HEK293 (cell line): Measurements from ENCODE around the gene ZNF579.

Experiments
- ATF2 ChIP-seq: fragments of 450-650 bp; formaldehyde crosslinking; IDR thresholded peaks from 2 replicates; pipeline ENCODE4 v1.5.1; 2016; ENCODE audit warnings: missing biosample characterization, missing genetic modification characterization, low read depth
- BCL11A ChIP-seq: fragments of 450-650 bp; formaldehyde crosslinking; IDR thresholded peaks from 2 replicates; pipeline ENCODE4 v1.5.1; 2016; ENCODE audit warnings: low read depth, missing biosample characterization, missing genetic modification characterization
- CTCF ChIP-seq: fragments of 450-650 bp; formaldehyde crosslinking; IDR thresholded peaks from 2 replicates; pipeline ENCODE4 v1.5.1; 2016; ENCODE audit warnings: missing biosample characterization, missing genetic modification characterization
- INSM2 ChIP-seq: fragments of 450-650 bp; formaldehyde crosslinking; IDR thresholded peaks from 2 replicates; pipeline ENCODE4 v1.5.1; 2016; ENCODE audit warnings: missing biosample characterization, missing genetic modification characterization
- MEIS1 ChIP-seq: sonication (generic); formaldehyde crosslinking; IDR thresholded peaks from 2 replicates; pipeline ENCODE4 v1.8.1; 2022; ENCODE audit warnings: missing genetic modification reagents, mild to moderate bottlenecking, borderline replicate concordance
- ZBTB8A ChIP-seq: fragments of 450-650 bp; formaldehyde crosslinking; IDR thresholded peaks from 2 replicates; pipeline ENCODE4 v1.5.1; 2016; ENCODE audit warnings: missing biosample characterization, missing genetic modification characterization
- ZNF18 ChIP-seq: fragments of 450-650 bp; formaldehyde crosslinking; IDR thresholded peaks from 2 replicates; pipeline ENCODE4 v1.5.1; 2016; ENCODE audit warnings: missing biosample characterization, missing genetic modification characterization
- ZNF202 ChIP-seq: fragments of 450-650 bp; formaldehyde crosslinking; IDR thresholded peaks from 2 replicates; pipeline ENCODE4 v1.5.1; 2016; ENCODE audit warnings: missing biosample characterization, missing genetic modification characterization, borderline replicate concordance
- ZNF624 ChIP-seq: fragments of 450-650 bp; formaldehyde crosslinking; IDR thresholded peaks from 2 replicates; pipeline ENCODE4 v1.5.1; 2017; ENCODE audit warnings: missing biosample characterization, missing genetic modification characterization
- ZNF629 ChIP-seq: fragments of 450-650 bp; formaldehyde crosslinking; IDR thresholded peaks from 2 replicates; pipeline ENCODE4 v1.5.1; 2017; ENCODE audit warnings: missing biosample characterization, missing genetic modification characterization
- ZNF843 ChIP-seq: fragments of 450-650 bp; formaldehyde crosslinking; IDR thresholded peaks from 2 replicates; pipeline ENCODE4 v1.5.1; 2016; ENCODE audit warnings: missing biosample characterization, missing genetic modification characterization

- TF ChIP-seq MEIS1 (CRISPR knock-in tag) = no peak
- peak; percentile 51; the same call in 1 of the 2 replicates for TF ChIP-seq ZNF843 (tag by site-specific recombination)
- TF ChIP-seq ZNF18 (tag by site-specific recombination) = no peak
- no peak for TF ChIP-seq INSM2 (tag by site-specific recombination)
- no peak; the same call in 1 of the 2 replicates for TF ChIP-seq CTCF
- no peak for TF ChIP-seq ZNF624
- no peak; the same call in 1 of the 2 replicates for TF ChIP-seq ZNF629 (tag by site-specific recombination)
- no peak for TF ChIP-seq ATF2 (tag by site-specific recombination)
- peak; percentile 32 for TF ChIP-seq ZBTB8A (tag by site-specific recombination)
- TF ChIP-seq BCL11A (tag by site-specific recombination) = no peak
- no peak for TF ChIP-seq ZNF202 (tag by site-specific recombination)
Observed at GRCh38 chr19:55599842-55600661, 19.4 kb upstream of the ZNF579 start, which contains the start of gene ZNF524.
